Neuronal stem cell (in vitro differentiated cells): ENCODE results near the gene TLCD1.
A peak's percentile ranks its signal among the peaks of the same experiment; 100 is the strongest.

Experiments used
- DNase-seq: peaks from one replicate; pipeline ENCODE4 v3.0.0-alpha.2; 2013; ENCODE audit warnings: low spot score
- H2AFZ ChIP-seq: one replicate; pipeline ENCODE4 v1.6.1; 2013; ENCODE audit warnings: mild to moderate bottlenecking, low read length, inconsistent platforms
- H2AK5ac ChIP-seq: 2 replicates; pipeline ENCODE4 v1.6.1; 2013; ENCODE audit warnings: low read depth, mild to moderate bottlenecking, inconsistent platforms, low read length, moderate library complexity, mixed read lengths
- H2BK120ac ChIP-seq: 2 replicates; pipeline ENCODE4 v1.6.1; 2013; ENCODE audit warnings: low read depth, mild to moderate bottlenecking, inconsistent platforms, low read length, moderate library complexity, mixed read lengths
- H2BK12ac ChIP-seq: one replicate; pipeline ENCODE4 v1.6.1; 2013; ENCODE audit warnings: low read length, inconsistent platforms
- H2BK15ac ChIP-seq: 2 replicates; pipeline ENCODE4 v1.6.1; 2013; ENCODE audit warnings: mild to moderate bottlenecking, low read length, inconsistent platforms, mixed read lengths
- H2BK5ac ChIP-seq: one replicate; pipeline ENCODE4 v1.6.1; 2013; ENCODE audit warnings: inconsistent platforms, mild to moderate bottlenecking, low read length, moderate library complexity
- H3K14ac ChIP-seq: one replicate; pipeline ENCODE4 v1.6.1; 2013; ENCODE audit warnings: low read length, inconsistent platforms
- H3K18ac ChIP-seq: 2 replicates; pipeline ENCODE4 v1.6.1; 2013; ENCODE audit warnings: low read length, inconsistent platforms
- H3K23ac ChIP-seq: 2 replicates; pipeline ENCODE4 v1.6.1; 2013; ENCODE audit warnings: low read depth, mild to moderate bottlenecking, mixed read lengths, low read length, inconsistent platforms; ENCODE audit not compliant: poor library complexity
- H3K27ac ChIP-seq: replicated peaks from 3 replicates; pipeline ENCODE4 v1.5.1; 2013; ENCODE audit warnings: low read length, inconsistent platforms
- H3K27me3 ChIP-seq, 3 experiments: 2 replicates each; pipeline ENCODE4 v1.6.1; 2013; ENCODE audit warnings: low read length in 3 of 3, mild to moderate bottlenecking in 2 of 3, inconsistent platforms in 1 of 3, low read depth in 1 of 3, mixed read lengths in 1 of 3, moderate library complexity in 1 of 3; ENCODE audit not compliant: control insufficient read depth in 3 of 3, insufficient read depth in 3 of 3
- H3K36me3 ChIP-seq, 2 donors: replicated peaks in 1 of 2; 2 replicates each; pipeline ENCODE4 v1.6.1; 2013; ENCODE audit warnings: low read length in 2 of 2; ENCODE audit not compliant: control insufficient read depth in 2 of 2, insufficient read depth in 2 of 2
- H3K4ac ChIP-seq: 2 replicates; pipeline ENCODE4 v1.6.1; 2013; ENCODE audit warnings: inconsistent platforms, mild to moderate bottlenecking, low read length, moderate library complexity
- H3K4me1 ChIP-seq, 2 donors: 1 replicate in 1 of 2; 2 replicates in 1 of 2; pipeline ENCODE4 v1.6.1; 2013; ENCODE audit warnings: low read length in 2 of 2, low read depth in 1 of 2; ENCODE audit not compliant: control insufficient read depth in 2 of 2, insufficient read depth in 1 of 2
- H3K4me2 ChIP-seq: one replicate; pipeline ENCODE4 v1.6.1; 2013; ENCODE audit warnings: mild to moderate bottlenecking, low read length, inconsistent platforms; ENCODE audit not compliant: insufficient read depth, poor library complexity, severe bottlenecking
- H3K4me3 ChIP-seq, 2 donors: 2 replicates each; pipeline ENCODE4 v1.5.1; 2013; ENCODE audit warnings: low read length in 2 of 2, mild to moderate bottlenecking in 2 of 2, inconsistent platforms in 1 of 2, moderate library complexity in 1 of 2
- H3K79me1 ChIP-seq: one replicate; pipeline ENCODE4 v1.6.1; 2013; ENCODE audit warnings: low read depth, mild to moderate bottlenecking, inconsistent platforms, low read length, moderate library complexity
- H3K9ac ChIP-seq: one replicate; pipeline ENCODE4 v1.6.1; 2013; ENCODE audit warnings: mild to moderate bottlenecking, low read depth, low read length, inconsistent platforms; ENCODE audit not compliant: poor library complexity
- H3K9me3 ChIP-seq, 2 donors: replicated peaks in 1 of 2; 2 replicates each; pipeline versions ENCODE3 to v1.6.1; 2013; ENCODE audit warnings: low read length in 2 of 2, mild to moderate bottlenecking in 2 of 2, inconsistent platforms in 1 of 2, low read depth in 1 of 2, mixed read lengths in 1 of 2, moderate library complexity in 1 of 2; ENCODE audit not compliant: control insufficient read depth in 2 of 2, insufficient read depth in 1 of 2
- H4K8ac ChIP-seq: one replicate; pipeline ENCODE4 v1.6.1; 2013; ENCODE audit warnings: low read depth, mild to moderate bottlenecking, inconsistent platforms, low read length, moderate library complexity
- H4K91ac ChIP-seq: one replicate; pipeline ENCODE4 v1.6.1; 2013; ENCODE audit warnings: low read length, low read depth, mild to moderate bottlenecking, inconsistent platforms; ENCODE audit not compliant: poor library complexity
- WGBS, 2 donors: extraction: QIAGEN DNeasy Blood & Tissue Kit; methylation state at CpG; one replicate each; pipeline ENCODE4 v1.1.7; 2013; ENCODE audit warnings: missing lambda C conversion rate in 2 of 2, mixed read lengths in 1 of 2; ENCODE audit not compliant: insufficient read length in 2 of 2, insufficient replicate concordance in 1 of 2; ENCODE audit errors: extremely low coverage in 2 of 2; 5-methylcytosine and 5-hydroxymethylcytosine counted together

TLCD1 gene

DNA sequence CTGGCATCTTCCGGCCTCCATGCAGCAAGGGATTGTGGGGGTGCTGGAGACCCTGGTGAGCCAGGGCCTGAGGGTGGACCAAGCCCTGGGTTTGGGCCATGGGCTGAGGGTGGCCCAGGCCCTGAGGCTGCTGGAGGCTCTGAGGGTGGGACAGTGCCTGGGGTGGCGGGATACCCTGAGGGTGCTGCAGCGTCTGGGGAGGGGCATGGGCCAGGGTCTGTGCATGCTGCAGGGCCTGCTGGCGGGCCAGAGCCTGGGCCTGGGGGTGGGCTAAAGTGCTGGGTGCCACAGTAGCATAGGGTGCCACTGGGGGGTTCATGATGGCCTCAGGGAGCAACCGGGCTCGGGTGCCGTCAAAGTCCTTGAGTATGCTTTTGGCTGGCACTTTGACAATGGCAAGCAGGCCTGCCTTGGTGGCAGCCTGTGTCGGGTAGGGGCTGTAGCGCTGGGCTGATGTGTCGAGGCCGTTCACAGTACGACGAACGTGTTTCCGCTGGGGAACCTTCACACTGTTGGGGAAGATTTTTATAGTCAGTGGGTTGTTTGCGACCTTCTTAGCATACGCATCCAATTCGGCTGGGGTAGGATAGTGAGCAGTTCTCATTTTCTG, 33.3 kb upstream of the TLCD1 start:
- Histone ChIP-seq H3K18ac (no peak overlapping the region), H3K9me3 (no peaks in the 10 kb centered on the region), H3K14ac (no peak overlapping the region), H3K27me3 (no peaks in the 10 kb centered on the region), H2BK5ac (peak overlapping the region; percentile 44), H2AK5ac (no peak overlapping the region), H4K8ac (peak overlapping the region; percentile 74), H2AFZ (no peak overlapping the region), H3K27ac (no peak overlapping the region), H2BK12ac (peak overlapping the region; percentile 23), H2BK120ac (no peak overlapping the region), H3K4me3 (no peak overlapping the region), H2BK15ac (no peak overlapping the region), H3K9ac (peak overlapping the region; percentile 75), H3K79me1 (no peaks in the 10 kb centered on the region), H3K4me1 (peaks cover 11 to 15% of the 10 kb centered on the region in 2 donors), H3K4ac (no peak overlapping the region), H3K4me2 (no peak overlapping the region), H3K36me3 (peaks cover 17 to 68% of the 10 kb centered on the region in 2 donors), H3K23ac (no peak overlapping the region), H4K91ac (no peak overlapping the region)
- no CpG with 5 or more reads among the region's 18 CpGs for WGBS, 2 donors
- no peak for DNase-seq

DNA sequence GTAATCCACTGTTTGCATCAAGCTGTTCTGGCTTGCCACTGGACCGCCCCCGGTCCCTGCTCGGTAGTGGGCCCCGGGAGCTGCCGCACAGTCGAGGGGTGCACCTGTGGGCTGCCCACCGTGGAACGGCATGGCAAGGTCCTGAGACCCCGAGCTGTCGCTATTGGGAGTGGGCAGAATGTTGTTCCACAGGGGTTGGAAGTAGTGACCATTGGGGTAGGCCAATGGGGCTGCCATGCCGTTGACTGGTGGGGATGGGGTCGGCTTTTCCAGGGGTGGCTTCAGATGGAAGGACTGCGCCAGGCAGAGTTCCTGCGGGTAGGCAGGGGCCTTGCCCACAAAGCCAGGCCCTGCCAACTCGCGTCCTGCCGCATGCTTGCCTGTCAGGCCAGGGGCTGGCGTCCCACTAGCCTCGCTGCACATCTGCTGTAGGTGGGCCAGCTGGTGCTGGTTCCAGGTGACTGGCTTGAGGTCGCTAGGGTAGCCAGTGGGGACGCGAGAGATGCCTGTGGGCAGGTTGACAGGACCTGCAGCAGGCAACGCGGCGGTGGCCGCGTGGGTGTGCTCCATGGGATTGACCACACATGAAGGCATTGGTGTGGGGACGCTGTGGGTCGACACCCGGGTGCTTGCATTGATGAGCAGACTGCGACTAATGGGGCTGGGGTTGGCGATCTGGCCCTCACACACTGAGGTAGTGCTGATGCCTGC, 32.5 kb upstream of the TLCD1 start:
- Histone ChIP-seq H2AFZ (no peak overlapping the region), H3K4me3 (no peak overlapping the region), H3K9ac (peak overlapping the region; percentile 74), H2BK120ac (no peak overlapping the region), H3K27ac (no peak overlapping the region), H3K9me3 (no peaks in the 10 kb centered on the region), H3K23ac (peak overlapping the region; percentile 46), H3K4me2 (no peak overlapping the region), H2BK12ac (peak overlapping the region; percentile 23), H3K4ac (no peak overlapping the region), H3K18ac (no peak overlapping the region), H3K36me3 (peaks cover 17 to 69% of the 10 kb centered on the region in 2 donors), H3K79me1 (no peaks in the 10 kb centered on the region), H2BK15ac (no peak overlapping the region), H2AK5ac (no peak overlapping the region), H3K27me3 (no peaks in the 10 kb centered on the region), H3K14ac (no peak overlapping the region), H4K8ac (peak overlapping the region; percentile 74), H2BK5ac (peak overlapping the region; percentile 44), H4K91ac (no peak overlapping the region), H3K4me1 (peaks cover 11 to 15% of the 10 kb centered on the region in 2 donors)
- DNase-seq = no peak
- no CpG with 5 or more reads among the region's 32 CpGs for WGBS, 2 donors

DNA sequence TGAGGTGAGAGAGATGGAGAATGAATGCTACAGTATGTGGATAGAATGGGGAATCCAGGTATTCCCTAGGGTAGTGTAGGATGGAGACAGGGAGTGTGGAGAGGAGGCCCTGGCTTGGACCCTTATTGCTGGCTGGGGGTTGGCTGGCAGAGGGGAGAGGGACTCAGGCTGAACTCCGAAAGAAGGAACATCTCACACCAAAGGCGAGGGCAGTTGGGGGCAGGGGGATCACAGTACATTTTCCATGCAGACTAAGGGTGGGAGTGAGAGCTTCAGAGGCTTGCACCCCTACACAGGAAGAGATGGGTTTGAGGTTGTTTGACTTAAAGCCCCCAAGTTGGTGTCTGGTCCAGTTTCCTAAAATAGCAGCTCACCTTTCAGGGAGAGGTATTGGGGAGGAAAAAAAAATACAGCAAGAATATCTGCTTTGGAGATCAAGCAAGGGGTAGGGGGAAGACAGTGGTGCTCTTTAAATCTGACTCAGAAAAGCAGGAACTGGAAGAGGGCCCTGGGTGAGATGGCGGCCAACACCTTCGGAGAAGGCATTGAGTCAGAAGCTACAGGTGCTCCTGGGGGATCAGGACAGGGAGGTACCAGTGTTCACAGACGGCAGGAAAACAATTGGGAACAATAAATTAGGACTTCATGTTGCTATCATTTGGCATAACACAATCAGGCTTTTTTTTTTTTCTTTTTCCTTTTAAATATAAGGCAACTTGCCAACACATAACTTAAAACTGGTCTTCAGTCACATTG, 30.2 kb upstream of the TLCD1 start:
- H2BK120ac ChIP-seq = no peak overlapping the region
- no CpG with 5 or more reads among the region's 5 CpGs for WGBS, 2 donors

DNA sequence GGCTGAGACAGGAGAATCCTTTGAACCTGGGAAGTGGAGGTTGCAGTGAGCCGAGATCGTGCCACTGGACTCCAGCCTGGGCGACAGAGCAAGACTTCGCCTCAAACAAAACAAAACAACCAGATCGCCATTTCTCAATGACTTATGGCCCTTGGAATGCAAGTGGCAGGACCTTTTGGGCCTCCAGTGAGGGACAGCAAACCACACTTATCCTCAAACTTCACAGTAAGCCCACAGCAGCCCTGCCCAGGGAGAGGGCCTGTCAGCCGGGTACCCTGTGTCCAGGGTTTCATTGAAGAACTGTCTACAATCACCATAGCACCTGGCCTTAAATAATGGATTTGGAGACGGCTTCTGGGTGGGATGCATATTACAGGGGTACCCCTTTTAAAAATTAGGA, 29.5 kb upstream of the TLCD1 start:
- peaks cover 29 to 81% of the 10 kb centered on the region in 2 donors for H3K36me3 ChIP-seq
- no peak overlapping the region for H2AFZ ChIP-seq
- no peak overlapping the region for H2BK120ac ChIP-seq
- WGBS, 2 donors = no CpG with 5 or more reads among the region's 7 CpGs
- no peaks in the 10 kb centered on the region for H3K79me1 ChIP-seq
- DNase-seq = no peak
- H3K9me3 ChIP-seq = peaks cover 0 to 2% of the 10 kb centered on the region in 2 donors
- no peak overlapping the region for H3K4me3 ChIP-seq
- no peak overlapping the region for H3K9ac ChIP-seq
- H2BK5ac ChIP-seq = no peak overlapping the region
- H3K4me1 ChIP-seq = peaks cover under 1 to 3% of the 10 kb centered on the region in 2 donors
- no peak overlapping the region for H3K14ac ChIP-seq
- no peak overlapping the region for H3K4me2 ChIP-seq
- no peak overlapping the region for H3K4ac ChIP-seq
- H2BK15ac ChIP-seq = no peak overlapping the region
- no peak overlapping the region for H4K8ac ChIP-seq
- H3K27me3 ChIP-seq = no peaks in the 10 kb centered on the region
- H4K91ac ChIP-seq = no peak overlapping the region
- H3K18ac ChIP-seq = no peak overlapping the region
- H2AK5ac ChIP-seq = no peak overlapping the region
- H2BK12ac ChIP-seq = no peak overlapping the region
- no peak overlapping the region for H3K23ac ChIP-seq
- H3K27ac ChIP-seq = no peak overlapping the region

More for the DNA sequence above, 30.2 kb upstream of the TLCD1 start:
- Histone ChIP-seq H3K79me1 (no peaks in the 10 kb centered on the region), H3K23ac (no peak overlapping the region), H2AFZ (no peak overlapping the region), H3K4me1 (peaks cover 7% of the 10 kb centered on the region in 2 donors), H3K14ac (no peak overlapping the region), H3K36me3 (peaks cover 24 to 74% of the 10 kb centered on the region in 2 donors), H4K8ac (no peak overlapping the region), H3K27me3 (no peaks in the 10 kb centered on the region), H3K4me3 (no peak overlapping the region), H4K91ac (no peak overlapping the region), H2BK12ac (no peak overlapping the region), H3K27ac (no peak overlapping the region), H2AK5ac (no peak overlapping the region), H2BK15ac (no peak overlapping the region), H3K9ac (no peak overlapping the region), H3K4me2 (no peak overlapping the region), H3K9me3 (peaks cover 0 to 2% of the 10 kb centered on the region in 2 donors), H3K18ac (no peak overlapping the region), H2BK5ac (no peak overlapping the region), H3K4ac (no peak overlapping the region)
- no peak for DNase-seq
